H9 (cell line): ENCODE results near the gene DCT. TPM values are rescaled to one million over a fixed set of nuclear protein-coding genes. Genes with fewer than 3 reads are reported as not detected.

ENCODE experiments used
- DNase-seq: peaks from one replicate; pipeline ENCODE4 v3.0.0-alpha.2; 2017
- H2AFZ ChIP-seq: one replicate; pipeline ENCODE4 v1.6.1; 2013; ENCODE audit warnings: mild to moderate bottlenecking, low read length, control low read depth, moderate library complexity
- H2AK5ac ChIP-seq: 2 replicates; pipeline ENCODE4 v1.6.1; 2013; ENCODE audit warnings: low read length, control low read depth, mixed read lengths; ENCODE audit not compliant: insufficient read length
- H2BK120ac ChIP-seq: one replicate; pipeline ENCODE4 v1.6.1; 2013; ENCODE audit warnings: low read depth, mild to moderate bottlenecking, low read length, control low read depth, inconsistent platforms; ENCODE audit not compliant: poor library complexity, severe bottlenecking
- H2BK12ac ChIP-seq: 2 replicates; pipeline ENCODE4 v1.6.1; 2013; ENCODE audit warnings: low read length, control low read depth, mixed read lengths, low read depth; ENCODE audit not compliant: insufficient read length
- H2BK15ac ChIP-seq: 2 replicates; pipeline ENCODE4 v1.6.1; 2013; ENCODE audit warnings: low read depth, low read length, control low read depth
- H2BK20ac ChIP-seq: one replicate; pipeline ENCODE4 v1.6.1; 2013; ENCODE audit warnings: low read depth, mild to moderate bottlenecking, low read length, control low read depth, inconsistent platforms; ENCODE audit not compliant: poor library complexity, severe bottlenecking
- H2BK5ac ChIP-seq: 2 replicates; pipeline ENCODE4 v1.6.1; 2013; ENCODE audit warnings: low read length, control low read depth, mixed read lengths; ENCODE audit not compliant: insufficient read length
- H3K14ac ChIP-seq: 2 replicates; pipeline ENCODE4 v1.6.1; 2013; ENCODE audit warnings: low read length, control low read depth; ENCODE audit not compliant: insufficient read depth
- H3K18ac ChIP-seq: 2 replicates; pipeline ENCODE4 v1.6.1; 2013; ENCODE audit warnings: low read depth, mild to moderate bottlenecking, mixed read lengths, low read length, control low read depth; ENCODE audit not compliant: insufficient read length
- H3K23ac ChIP-seq: 2 replicates; pipeline ENCODE4 v1.6.1; 2013; ENCODE audit warnings: low read length, control low read depth, mixed read lengths, low read depth; ENCODE audit not compliant: insufficient read length
- H3K23me2 ChIP-seq: 2 replicates; pipeline ENCODE4 v1.6.1; 2013; ENCODE audit warnings: low read depth, mild to moderate bottlenecking, mixed read lengths, low read length, control low read depth; ENCODE audit not compliant: insufficient read length, poor library complexity, severe bottlenecking
- H3K27ac ChIP-seq: 2 replicates; pipeline ENCODE4 v1.5.1; 2013; ENCODE audit warnings: low read length, control low read depth, mixed read lengths, low read depth; ENCODE audit not compliant: insufficient read length
- H3K27me3 ChIP-seq: 2 replicates; pipeline ENCODE4 v1.6.1; 2013; ENCODE audit warnings: low read length, control low read depth, inconsistent platforms; ENCODE audit not compliant: insufficient read depth
- H3K4ac ChIP-seq: 2 replicates; pipeline ENCODE4 v1.6.1; 2013; ENCODE audit warnings: low read depth, mild to moderate bottlenecking, control low read depth, inconsistent platforms, low read length, moderate library complexity
- H3K4me1 ChIP-seq: 2 replicates; pipeline ENCODE4 v1.6.1; 2013; ENCODE audit warnings: low read length, control low read depth, inconsistent platforms; ENCODE audit not compliant: insufficient read depth
- H3K4me2 ChIP-seq: 2 replicates; pipeline ENCODE4 v1.6.1; 2013; ENCODE audit warnings: low read length, control low read depth, mixed read lengths; ENCODE audit not compliant: insufficient read length, insufficient read depth
- H3K56ac ChIP-seq: 2 replicates; pipeline ENCODE4 v1.6.1; 2013; ENCODE audit warnings: low read depth, mild to moderate bottlenecking, mixed read lengths, low read length, control low read depth; ENCODE audit not compliant: insufficient read length
- H3K79me1 ChIP-seq: 2 replicates; pipeline ENCODE4 v1.6.1; 2013; ENCODE audit warnings: low read depth, mild to moderate bottlenecking, moderate library complexity, low read length, control low read depth, inconsistent platforms; ENCODE audit not compliant: insufficient read depth, poor library complexity, severe bottlenecking
- H3K79me2 ChIP-seq: 2 replicates; pipeline ENCODE4 v1.6.1; 2013; ENCODE audit warnings: low read length, control low read depth, inconsistent platforms; ENCODE audit not compliant: insufficient read depth
- H3K9ac ChIP-seq: 2 replicates; pipeline ENCODE4 v1.6.1; 2013; ENCODE audit warnings: low read length, control low read depth, mixed read lengths; ENCODE audit not compliant: insufficient read length; ENCODE audit errors: extremely low read depth
- H3K9me3 ChIP-seq: one replicate; pipeline ENCODE4 v1.6.1; 2013; ENCODE audit warnings: low read depth, low read length, inconsistent platforms; ENCODE audit not compliant: control insufficient read depth
- H3T11ph ChIP-seq: one replicate; pipeline ENCODE4 v1.6.1; 2013; ENCODE audit warnings: mild to moderate bottlenecking, low read length, control low read depth, inconsistent platforms
- H4K20me1 ChIP-seq: one replicate; pipeline ENCODE4 v1.6.1; 2013; ENCODE audit not compliant: control insufficient read depth, insufficient read length, insufficient read depth
- H4K5ac ChIP-seq: 2 replicates; pipeline ENCODE4 v1.6.1; 2013; ENCODE audit warnings: low read depth, mild to moderate bottlenecking, mixed read lengths, low read length, control low read depth; ENCODE audit not compliant: insufficient read length
- H4K8ac ChIP-seq: replicated peaks from 2 replicates; pipeline ENCODE4 v1.6.1; 2013; ENCODE audit warnings: low read length, control low read depth, mixed read lengths, low read depth; ENCODE audit not compliant: insufficient read length
- H4K91ac ChIP-seq: 2 replicates; pipeline ENCODE4 v1.6.1; 2013; ENCODE audit warnings: low read depth, mild to moderate bottlenecking, moderate library complexity, mixed read lengths, low read length, control low read depth; ENCODE audit not compliant: insufficient read length
- H3K27ac Mint-ChIP-seq, 3 experiments: 2 replicates in 2 of 3; 3 replicates in 1 of 3; pipeline ENCODE4 v1.8.0; 2020 to 2021; ENCODE audit warnings: mixed read lengths in 3 of 3, mild to moderate bottlenecking in 1 of 3, moderate library complexity in 1 of 3
- H3K27me3 Mint-ChIP-seq: 2 replicates; pipeline ENCODE4 v1.8.0; 2021; ENCODE audit warnings: low read depth, mild to moderate bottlenecking, moderate library complexity, mixed read lengths
- H3K36me3 Mint-ChIP-seq, 3 experiments: 2 replicates in 2 of 3; 3 replicates in 1 of 3; pipeline ENCODE4 v1.8.0; 2020 to 2021; ENCODE audit warnings: low read depth in 3 of 3, mixed read lengths in 3 of 3; ENCODE audit not compliant: insufficient read depth in 1 of 3
- H3K4me1 Mint-ChIP-seq, 2 experiments: 2 replicates each; pipeline ENCODE4 v1.8.0; 2020; ENCODE audit warnings: mixed read lengths in 2 of 2
- H3K4me3 Mint-ChIP-seq, 2 experiments: 2 replicates in 1 of 2; 3 replicates in 1 of 2; pipeline ENCODE4 v1.8.0; 2020 to 2021; ENCODE audit warnings: mild to moderate bottlenecking in 2 of 2, mixed read lengths in 2 of 2, moderate library complexity in 1 of 2
- H3K9me3 Mint-ChIP-seq, 2 experiments: 2 replicates in 1 of 2; 3 replicates in 1 of 2; pipeline ENCODE4 v1.8.0; 2020; ENCODE audit warnings: mild to moderate bottlenecking in 2 of 2, mixed read lengths in 2 of 2, moderate library complexity in 1 of 2
- WGBS: extraction: QIAGEN DNeasy Blood & Tissue Kit; methylation state at CpG from one replicate; pipeline ENCODE4 v1.1.7; 2013; ENCODE audit warnings: missing lambda C conversion rate, low lambda C conversion rate, mixed read lengths; ENCODE audit not compliant: insufficient read length; ENCODE audit errors: extremely low coverage; 5-methylcytosine and 5-hydroxymethylcytosine counted together
- total RNA-seq: library from RNA; stranded (reverse); gene quantifications from 2 replicates; pipeline ENCODE4 v1.2.1, GENCODE V29; 2021
- TF ChIP-seq, protein P1 (sequence below): fragments of 200-600 bp; sonication (generic); conservative IDR thresholded peaks from 3 replicates; pipeline ENCODE4 v1.8.0; 2021; ENCODE audit warnings: antibody characterized with exemption, mild to moderate bottlenecking

Gene DCT
- total RNA-seq, 1 experiment from 2014 or later, result not detected

DNA sequence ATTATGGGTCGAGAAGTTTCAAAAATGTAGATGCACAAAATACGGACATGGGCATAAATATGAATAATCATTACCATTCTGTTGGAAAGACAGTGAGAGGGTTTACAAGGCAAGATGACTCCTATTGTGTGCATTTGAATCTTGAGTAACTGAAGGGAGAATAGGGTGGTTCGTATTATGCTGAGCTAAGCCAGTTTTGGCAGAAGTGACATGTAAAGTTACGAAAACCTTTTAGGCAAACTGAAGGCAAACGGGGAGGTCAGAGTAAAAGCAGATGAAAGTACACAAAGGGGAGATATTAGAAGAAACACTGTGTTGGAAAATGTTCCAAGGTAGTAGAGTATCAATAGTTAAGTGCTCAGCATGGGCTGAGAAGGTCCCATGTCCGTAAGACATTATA is 16.8 kb downstream of the DCT start:
- Histone ChIP-seq H3K23ac (no peak overlapping the region), H2BK20ac (no peak overlapping the region), H3K23me2 (no peaks in the 10 kb centered on the region), H4K91ac (no peak overlapping the region), H3K14ac (no peak overlapping the region), H3K4me1 (no peaks in the 10 kb centered on the region), H2BK12ac (no peak overlapping the region), H3K18ac (no peak overlapping the region), H2AK5ac (no peak overlapping the region), H2BK120ac (no peak overlapping the region), H2BK15ac (no peak overlapping the region), H3K9me3 (no peaks in the 10 kb centered on the region), H3K27me3 (no peaks in the 10 kb centered on the region), H3K79me2 (no peaks in the 10 kb centered on the region), H3K56ac (no peak overlapping the region), H3K4me2 (no peak overlapping the region), H3T11ph (no peak overlapping the region), H4K8ac (no peak overlapping the region), H4K5ac (no peak overlapping the region), H3K9ac (no peak overlapping the region), H4K20me1 (no peaks in the 10 kb centered on the region), H2BK5ac (no peak overlapping the region), H3K79me1 (no peaks in the 10 kb centered on the region), H3K27ac (no peak overlapping the region), H2AFZ (no peak overlapping the region), H3K4ac (no peak overlapping the region)
- no CpG with 5 or more reads among the region's 6 CpGs for WGBS
- Mint-ChIP-seq H3K27ac (no peak overlapping the region), H3K4me3 (no peak overlapping the region), H3K9me3 (no peaks in the 10 kb centered on the region), H3K27me3 (no peaks in the 10 kb centered on the region), H3K4me1 (no peaks in the 10 kb centered on the region), H3K36me3 (no peaks in the 10 kb centered on the region)
- TF ChIP-seq, protein P1, sequence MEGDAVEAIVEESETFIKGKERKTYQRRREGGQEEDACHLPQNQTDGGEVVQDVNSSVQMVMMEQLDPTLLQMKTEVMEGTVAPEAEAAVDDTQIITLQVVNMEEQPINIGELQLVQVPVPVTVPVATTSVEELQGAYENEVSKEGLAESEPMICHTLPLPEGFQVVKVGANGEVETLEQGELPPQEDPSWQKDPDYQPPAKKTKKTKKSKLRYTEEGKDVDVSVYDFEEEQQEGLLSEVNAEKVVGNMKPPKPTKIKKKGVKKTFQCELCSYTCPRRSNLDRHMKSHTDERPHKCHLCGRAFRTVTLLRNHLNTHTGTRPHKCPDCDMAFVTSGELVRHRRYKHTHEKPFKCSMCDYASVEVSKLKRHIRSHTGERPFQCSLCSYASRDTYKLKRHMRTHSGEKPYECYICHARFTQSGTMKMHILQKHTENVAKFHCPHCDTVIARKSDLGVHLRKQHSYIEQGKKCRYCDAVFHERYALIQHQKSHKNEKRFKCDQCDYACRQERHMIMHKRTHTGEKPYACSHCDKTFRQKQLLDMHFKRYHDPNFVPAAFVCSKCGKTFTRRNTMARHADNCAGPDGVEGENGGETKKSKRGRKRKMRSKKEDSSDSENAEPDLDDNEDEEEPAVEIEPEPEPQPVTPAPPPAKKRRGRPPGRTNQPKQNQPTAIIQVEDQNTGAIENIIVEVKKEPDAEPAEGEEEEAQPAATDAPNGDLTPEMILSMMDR, result no peak
- no peak for DNase-seq
